B cell (primary cell): Measurements from ENCODE around the gene PADI4. TPM values are rescaled to one million over a fixed set of nuclear protein-coding genes. Genes with fewer than 3 reads are reported as not detected.

Experiments
- ATAC-seq: fragments of 200-7000 bp; cut with Tn5 transposase; one replicate; pipeline ENCODE4 v1.10.0; 2021; ENCODE audit warnings: low read depth, mild to moderate bottlenecking, moderate number of reproducible peaks, moderate library complexity
- CTCF ChIA-PET: fragments of 350-600 bp; sonication (Branson Sonifier 250); formaldehyde crosslinking; loops from one replicate; lab custom pipeline; 2021; ENCODE audit warnings: antibody characterized with exemption, inconsistent platforms; lab: Charles Lee
- POLR2A ChIA-PET: fragments of 350-600 bp; sonication (Branson Sonifier 250); formaldehyde crosslinking; loops from one replicate; lab custom pipeline; 2021; ENCODE audit warnings: antibody characterized with exemption; lab: Charles Lee
- DNase-seq: peaks from one replicate; pipeline ENCODE4 v3.0.0; 2013
- H2AFZ ChIP-seq: 2 replicates; pipeline ENCODE4 v1.6.1; 2012; ENCODE audit warnings: mild to moderate bottlenecking, low read depth, low read length; ENCODE audit not compliant: insufficient read depth, poor library complexity, severe bottlenecking
- H3K27ac ChIP-seq, 2 donors: 1 replicate in 1 of 2; 2 replicates in 1 of 2; pipeline ENCODE4 v1.5.1; 2012 to 2013; ENCODE audit warnings: low read length in 2 of 2, mild to moderate bottlenecking in 2 of 2, moderate library complexity in 1 of 2
- H3K27me3 ChIP-seq, 4 experiments: fragments of 200-600 bp in 1 of 4; sonication (generic) in 1 of 4; replicated peaks in 1 of 4; 1 replicate in 2 of 4; 2 replicates in 2 of 4; pipeline versions ENCODE4 v1.6.1 to v1.7.0; 2013 to 2016; ENCODE audit warnings: low read length in 3 of 4, mild to moderate bottlenecking in 2 of 4, mixed read lengths in 1 of 4, moderate library complexity in 1 of 4; ENCODE audit not compliant: insufficient read depth in 4 of 4, control insufficient read depth in 3 of 4; ENCODE audit errors: control extremely low read depth in 1 of 4
- H3K36me3 ChIP-seq, 2 experiments: replicated peaks in 1 of 2; 1 replicate in 1 of 2; 2 replicates in 1 of 2; pipeline versions ENCODE4 v1.6.1 to v1.7.1; 2013; ENCODE audit warnings: low read length in 1 of 2; ENCODE audit not compliant: insufficient read depth in 2 of 2, control insufficient read depth in 1 of 2; ENCODE audit errors: control extremely low read depth in 1 of 2, extremely low read depth in 1 of 2
- H3K4me1 ChIP-seq, 2 donors: fragments of 200-600 bp in 1 of 2; sonication (generic) in 1 of 2; 1 replicate in 1 of 2; 2 replicates in 1 of 2; pipeline versions ENCODE4 v1.5.1 to v1.6.1; 2013 to 2017; ENCODE audit warnings: low read length in 2 of 2; ENCODE audit not compliant: control insufficient read depth in 2 of 2, insufficient read depth in 2 of 2
- H3K4me2 ChIP-seq: replicated peaks from 2 replicates; pipeline ENCODE3; 2012; ENCODE audit warnings: mild to moderate bottlenecking, low read depth, low read length; ENCODE audit not compliant: poor library complexity, severe bottlenecking
- H3K4me3 ChIP-seq, 5 experiments: fragments of 200-600 bp in 1 of 5; sonication (generic) in 1 of 5; 1 replicate in 3 of 5; 2 replicates in 2 of 5; pipeline versions ENCODE4 v1.5.1 to v1.7.0; 2011 to 2016; ENCODE audit warnings: low read length in 4 of 5, mild to moderate bottlenecking in 4 of 5, low read depth in 2 of 5, control low read depth in 1 of 5, moderate library complexity in 1 of 5; ENCODE audit not compliant: insufficient read depth in 1 of 5; ENCODE audit errors: control extremely low read depth in 1 of 5, extremely low read depth in 1 of 5
- H3K79me2 ChIP-seq: fragments of 200-600 bp; sonication (generic); one replicate; pipeline ENCODE4 v1.6.0; 2016; ENCODE audit warnings: low read length; ENCODE audit not compliant: control insufficient read depth, insufficient read depth
- H3K9ac ChIP-seq: fragments of 200-600 bp; sonication (generic); 2 replicates; pipeline ENCODE4 v1.6.1; 2017; ENCODE audit warnings: mild to moderate bottlenecking, low read length, moderate library complexity
- H3K9me3 ChIP-seq, 3 donors: one replicate each; pipeline versions ENCODE4 v1.6.1 to v1.7.1; 2013; ENCODE audit warnings: low read length in 2 of 3; ENCODE audit not compliant: control insufficient read depth in 2 of 3, insufficient read depth in 1 of 3; ENCODE audit errors: control extremely low read depth in 1 of 3
- H4K20me1 ChIP-seq: 2 replicates; pipeline ENCODE4 v1.6.0; 2012; ENCODE audit warnings: mild to moderate bottlenecking, low read length; ENCODE audit not compliant: insufficient read depth, control insufficient read depth, poor library complexity, severe bottlenecking
- H3K27ac Mint-ChIP-seq: one replicate; pipeline ENCODE4 v1.8.0; 2021; ENCODE audit warnings: mixed read lengths
- H3K27me3 Mint-ChIP-seq: one replicate; pipeline ENCODE4 v1.8.0; 2021; ENCODE audit warnings: mixed read lengths
- H3K4me1 Mint-ChIP-seq: one replicate; pipeline ENCODE4 v1.8.0; 2021; ENCODE audit warnings: mixed read lengths
- H3K4me3 Mint-ChIP-seq: one replicate; pipeline ENCODE4 v1.8.0; 2021; ENCODE audit warnings: mixed read lengths
- H3K9me3 Mint-ChIP-seq: one replicate; pipeline ENCODE4 v1.8.0; 2022; ENCODE audit warnings: mixed read lengths; ENCODE audit not compliant: insufficient read depth
- EZH2 ChIP-seq: IDR thresholded peaks from 2 replicates; pipeline ENCODE4 v1.6.1; 2012; ENCODE audit warnings: borderline replicate concordance, low read depth, mild to moderate bottlenecking, moderate library complexity, low read length; ENCODE audit not compliant: insufficient read depth, poor library complexity, severe bottlenecking
- WGBS: methylation state at CpG from one replicate; pipeline ENCODE4 v1.1.5; 2013; ENCODE audit warnings: missing lambda C conversion rate; ENCODE audit not compliant: insufficient coverage; 5-methylcytosine and 5-hydroxymethylcytosine counted together
- intact Hi-C: fragments of 100-400 bp; cut with micrococcal nuclease; formaldehyde crosslinking; loops from one replicate; pipeline ENCODE4 v1.10.0; 2022
- polyA plus RNA-seq: library from polyadenylated mRNA; depleted of rRNA; stranded (reverse); fragments of >200 nt; gene quantifications from 2 replicates; pipeline ENCODE4 v1.2.3, GENCODE V29; 2012
- total RNA-seq, 2 donors: library from RNA; stranded (reverse); fragments of 120-200 nt in 1 of 2; gene quantifications; 1 replicate in 1 of 2; 2 replicates in 1 of 2; pipeline versions ENCODE4 v1.2.3 to v1.2.4, GENCODE V29; 2013 to 2022
- TF ChIP-seq, protein P1 (sequence below): fragments of 200-600 bp; IDR thresholded peaks from one replicate; pipeline ENCODE4 v1.8.0; 2022; ENCODE audit warnings: antibody characterized with exemption, mild to moderate bottlenecking

Gene PADI4
- total and polyA plus RNA-seq, 2 donors (not counting 1 experiment from before 2014, with no cell fraction given): 0.44 to 0.85 TPM

DNA sequence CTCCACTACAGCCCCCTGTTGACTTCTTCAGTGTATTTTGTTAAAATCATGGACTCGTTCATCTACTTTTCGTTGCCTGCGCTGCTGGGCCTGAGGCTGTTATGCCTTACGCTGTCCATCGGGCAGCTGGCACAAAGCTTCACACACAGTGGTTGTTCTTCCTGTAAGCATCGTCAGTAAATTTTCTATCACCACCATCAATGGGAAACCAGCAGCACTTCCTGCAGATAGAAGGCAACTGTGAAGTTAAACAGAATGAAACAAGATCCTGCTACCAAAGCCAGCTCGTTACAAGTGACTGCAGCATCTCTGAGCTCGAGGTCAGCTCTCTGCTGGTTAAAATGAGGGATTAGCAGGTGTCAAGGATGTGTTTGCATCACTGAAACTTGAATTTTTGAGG lies 42.1 kb downstream of the PADI4 start:
- peaks cover 20% of the 10 kb centered on the region for H3K27me3 Mint-ChIP-seq
- ChIA-PET CTCF (no interaction called here), POLR2A (no interaction called here)
- no peaks in the 10 kb centered on the region for H3K4me1 Mint-ChIP-seq
- H3K4me3 Mint-ChIP-seq: no peak overlapping the region
- WGBS: 41% methylated on average over 7 of the region's 8 CpGs
- H3K4me2 ChIP-seq: no peak overlapping the region
- peaks cover 2% of the 10 kb centered on the region for H3K9me3 Mint-ChIP-seq
- peaks cover 0 to 5% (median 0%) of the 10 kb centered on the region in 4 experiments for H3K27me3 ChIP-seq
- no peak overlapping the region for H3K27ac Mint-ChIP-seq
- no peak overlapping the region for H2AFZ ChIP-seq
- DNase-seq: no peak
- peaks cover 0 to 10% (median 0%) of the 10 kb centered on the region in 3 donors for H3K9me3 ChIP-seq
- H4K20me1 ChIP-seq: no peaks in the 10 kb centered on the region
- H3K4me3 ChIP-seq: no peak overlapping the region
- H3K79me2 ChIP-seq: no peaks in the 10 kb centered on the region
- H3K9ac ChIP-seq: no peak overlapping the region
- H3K36me3 ChIP-seq: no peaks in the 10 kb centered on the region
- H3K4me1 ChIP-seq: peaks cover 0 to 5% of the 10 kb centered on the region in 2 donors
- TF ChIP-seq, protein P1, sequence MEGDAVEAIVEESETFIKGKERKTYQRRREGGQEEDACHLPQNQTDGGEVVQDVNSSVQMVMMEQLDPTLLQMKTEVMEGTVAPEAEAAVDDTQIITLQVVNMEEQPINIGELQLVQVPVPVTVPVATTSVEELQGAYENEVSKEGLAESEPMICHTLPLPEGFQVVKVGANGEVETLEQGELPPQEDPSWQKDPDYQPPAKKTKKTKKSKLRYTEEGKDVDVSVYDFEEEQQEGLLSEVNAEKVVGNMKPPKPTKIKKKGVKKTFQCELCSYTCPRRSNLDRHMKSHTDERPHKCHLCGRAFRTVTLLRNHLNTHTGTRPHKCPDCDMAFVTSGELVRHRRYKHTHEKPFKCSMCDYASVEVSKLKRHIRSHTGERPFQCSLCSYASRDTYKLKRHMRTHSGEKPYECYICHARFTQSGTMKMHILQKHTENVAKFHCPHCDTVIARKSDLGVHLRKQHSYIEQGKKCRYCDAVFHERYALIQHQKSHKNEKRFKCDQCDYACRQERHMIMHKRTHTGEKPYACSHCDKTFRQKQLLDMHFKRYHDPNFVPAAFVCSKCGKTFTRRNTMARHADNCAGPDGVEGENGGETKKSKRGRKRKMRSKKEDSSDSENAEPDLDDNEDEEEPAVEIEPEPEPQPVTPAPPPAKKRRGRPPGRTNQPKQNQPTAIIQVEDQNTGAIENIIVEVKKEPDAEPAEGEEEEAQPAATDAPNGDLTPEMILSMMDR: no peak
- no peak for TF ChIP-seq EZH2
- ATAC-seq: no peak
- no peak overlapping the region for H3K27ac ChIP-seq
- intact Hi-C loops: no loop called here

DNA sequence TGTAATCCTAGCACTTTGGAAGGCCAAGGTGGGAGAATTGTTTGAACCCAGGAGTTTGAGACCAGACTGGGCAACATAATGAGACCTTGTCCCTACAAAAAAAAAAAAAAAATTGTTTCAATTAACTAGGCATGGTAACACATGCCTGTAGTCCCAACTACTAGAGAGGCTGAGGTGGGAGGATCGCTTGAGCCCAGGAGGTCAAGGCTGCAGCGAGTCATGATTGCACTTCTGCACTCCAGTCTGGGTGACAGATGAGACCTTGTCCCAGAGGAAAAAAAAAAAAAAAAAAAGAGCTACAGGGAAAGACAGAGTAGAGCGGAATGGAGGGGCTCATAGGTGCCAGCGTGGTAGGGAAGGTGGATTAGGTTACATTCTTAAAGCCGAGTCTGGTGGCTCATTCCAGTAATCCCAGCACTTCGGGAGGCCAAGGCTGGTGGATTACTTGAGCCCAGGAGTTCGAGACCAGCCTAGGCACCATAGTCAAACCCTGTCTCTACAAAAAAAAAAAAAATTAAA lies 43.0 kb downstream of the PADI4 start:
- Histone ChIP-seq H3K4me1 (peaks cover 5 to 11% of the 10 kb centered on the region in 2 donors), H3K4me3 (no peak overlapping the region)
- no peak overlapping the region for H3K4me3 Mint-ChIP-seq

More for the DNA sequence above, 43.0 kb downstream of the PADI4 start:
- ChIA-PET CTCF (no interaction called here), POLR2A (no interaction called here)
- Histone ChIP-seq H3K4me2 (no peak overlapping the region), H3K9ac (no peak overlapping the region), H2AFZ (no peak overlapping the region), H3K36me3 (no peaks in the 10 kb centered on the region), H3K27me3 (peaks cover 0 to 5% (median 0%) of the 10 kb centered on the region in 4 experiments), H3K9me3 (peaks cover 0 to 5% (median 0%) of the 10 kb centered on the region in 3 donors), H3K79me2 (no peaks in the 10 kb centered on the region), H4K20me1 (no peaks in the 10 kb centered on the region), H3K27ac (no peak overlapping the region)
- H3K27ac Mint-ChIP-seq: no peak overlapping the region
- TF ChIP-seq EZH2: no peak
- TF ChIP-seq, protein P1: no peak
- ATAC-seq: no peak
- intact Hi-C loops: no loop called here
- peaks cover 17% of the 10 kb centered on the region for H3K27me3 Mint-ChIP-seq
- WGBS: 89% methylated on average over 2 of the region's 7 CpGs
- peaks cover 4% of the 10 kb centered on the region for H3K4me1 Mint-ChIP-seq
- H3K9me3 Mint-ChIP-seq: no peaks in the 10 kb centered on the region
- no peak for DNase-seq
